MM.1S (cell line): ENCODE results near the gene USP17L10.
"Not testable (repeated sequence)": the region's sequence is repeated elsewhere in the genome, so short reads cannot be mapped to it uniquely, and the experiment has no call there.

Experiments
- DNase-seq: peaks from one replicate; pipeline ENCODE4 v3.0.0-alpha.2; 2015
- H2AFZ ChIP-seq: fragments of 300-600 bp; sonication (generic); 2 replicates; pipeline ENCODE4 v1.6.0; 2016; ENCODE audit warnings: antibody characterized with exemption, low read length
- H3F3A ChIP-seq: fragments of 300-600 bp; sonication (generic); 2 replicates; pipeline ENCODE4 v1.6.1; 2016; ENCODE audit warnings: mild to moderate bottlenecking, antibody characterized with exemption, low read length, moderate library complexity, mixed read lengths; ENCODE audit not compliant: insufficient read depth
- H3K27ac ChIP-seq: fragments of 300-600 bp; sonication (generic); 2 replicates; pipeline ENCODE4 v1.5.1; 2016; ENCODE audit warnings: mild to moderate bottlenecking, low read length
- H3K27me3 ChIP-seq: fragments of 300-600 bp; sonication (generic); replicated peaks from 2 replicates; pipeline ENCODE4 v1.6.0; 2016; ENCODE audit warnings: low read length; ENCODE audit not compliant: insufficient read depth
- H3K36me3 ChIP-seq: fragments of 300-600 bp; sonication (generic); replicated peaks from 2 replicates; pipeline ENCODE4 v1.6.1; 2016; ENCODE audit warnings: mild to moderate bottlenecking, low read length, mixed read lengths; ENCODE audit not compliant: insufficient read depth
- H3K4me1 ChIP-seq: fragments of 300-600 bp; sonication (generic); 2 replicates; pipeline ENCODE4 v1.6.1; 2016; ENCODE audit warnings: low read length, mixed read lengths
- H3K4me2 ChIP-seq: fragments of 300-600 bp; sonication (generic); 2 replicates; pipeline ENCODE4 v1.6.0; 2016; ENCODE audit warnings: low read depth, low read length
- H3K4me3 ChIP-seq: fragments of 300-600 bp; sonication (generic); 2 replicates; pipeline ENCODE4 v1.5.1; 2016; ENCODE audit warnings: low read length, mixed read lengths
- H3K79me2 ChIP-seq: fragments of 300-600 bp; sonication (generic); 2 replicates; pipeline ENCODE4 v1.6.1; 2016; ENCODE audit warnings: mixed run types, low read length, mixed read lengths
- H3K9ac ChIP-seq: fragments of 300-600 bp; sonication (generic); 2 replicates; pipeline ENCODE4 v1.6.1; 2016; ENCODE audit warnings: low read length, mixed read lengths
- H3K9me2 ChIP-seq: fragments of 300-600 bp; sonication (generic); replicated peaks from 2 replicates; pipeline ENCODE4 v1.6.1; 2016; ENCODE audit warnings: mild to moderate bottlenecking, low read length, mixed read lengths; ENCODE audit not compliant: insufficient read depth
- H3K9me3 ChIP-seq: fragments of 300-600 bp; sonication (generic); replicated peaks from 2 replicates; pipeline ENCODE4 v1.6.1; 2016; ENCODE audit warnings: mild to moderate bottlenecking, low read length, mixed read lengths; ENCODE audit not compliant: insufficient read depth
- H4K20me1 ChIP-seq: fragments of 300-600 bp; sonication (generic); 2 replicates; pipeline ENCODE4 v1.6.1; 2016; ENCODE audit warnings: mild to moderate bottlenecking, low read length, moderate library complexity, mixed read lengths; ENCODE audit not compliant: insufficient read depth

The USP17L10 gene, protein sequence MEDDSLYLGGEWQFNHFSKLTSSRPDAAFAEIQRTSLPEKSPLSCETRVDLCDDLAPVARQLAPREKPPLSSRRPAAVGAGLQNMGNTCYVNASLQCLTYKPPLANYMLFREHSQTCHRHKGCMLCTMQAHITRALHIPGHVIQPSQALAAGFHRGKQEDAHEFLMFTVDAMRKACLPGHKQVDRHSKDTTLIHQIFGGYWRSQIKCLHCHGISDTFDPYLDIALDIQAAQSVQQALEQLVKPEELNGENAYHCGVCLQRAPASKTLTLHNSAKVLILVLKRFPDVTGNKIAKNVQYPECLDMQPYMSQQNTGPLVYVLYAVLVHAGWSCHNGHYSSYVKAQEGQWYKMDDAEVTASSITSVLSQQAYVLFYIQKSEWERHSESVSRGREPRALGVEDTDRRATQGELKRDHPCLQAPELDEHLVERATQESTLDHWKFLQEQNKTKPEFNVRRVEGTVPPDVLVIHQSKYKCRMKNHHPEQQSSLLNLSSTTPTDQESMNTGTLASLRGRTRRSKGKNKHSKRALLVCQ

GRCh38 chr4:9210357-9210756 lies at the start of gene USP17L10:
Gene USP17L10, plus strand, starts transcription at chr4:9210657. Its CDS starts 0 bp downstream, at chr4:9210657.
- H2AFZ ChIP-seq, H4K20me1 ChIP-seq, H3F3A ChIP-seq, H3K9ac ChIP-seq, H3K9me2 ChIP-seq, H3K27me3 ChIP-seq, H3K36me3 ChIP-seq, H3K4me1 ChIP-seq, H3K79me2 ChIP-seq, H3K9me3 ChIP-seq, H3K4me3 ChIP-seq, H3K27ac ChIP-seq, H3K4me2 ChIP-seq, DNase-seq: not testable (repeated sequence)

- H3K79me2 ChIP-seq, H3K4me2 ChIP-seq, H3K9ac ChIP-seq, H3K27me3 ChIP-seq, DNase-seq, H3K36me3 ChIP-seq, H3K27ac ChIP-seq, H3F3A ChIP-seq, H3K4me3 ChIP-seq, H3K4me1 ChIP-seq, H4K20me1 ChIP-seq, H3K9me2 ChIP-seq, H3K9me3 ChIP-seq, H2AFZ ChIP-seq: not testable (repeated sequence)
Measured at GRCh38 chr4:9165990-9166389, 44.5 kb upstream of the USP17L10 start.

GRCh38 chr4:9169791-9170459 lies 40.5 kb upstream of the USP17L10 start, which contains the start of gene FAM90A26:
Gene FAM90A26, plus strand, starts transcription at chr4:9170409. Its CDS starts 2,764 bp downstream, at chr4:9173173.
- H3K4me1 ChIP-seq, H3K9me3 ChIP-seq, H3F3A ChIP-seq: not testable (repeated sequence)

GRCh38 chr4:9214701-9215100 lies 4.2 kb downstream of the USP17L10 start:
- H3K36me3 ChIP-seq, H3K27ac ChIP-seq, H2AFZ ChIP-seq, H3K4me2 ChIP-seq, H4K20me1 ChIP-seq, H3K79me2 ChIP-seq, DNase-seq, H3K9me2 ChIP-seq, H3F3A ChIP-seq, H3K27me3 ChIP-seq, H3K4me3 ChIP-seq, H3K4me1 ChIP-seq, H3K9ac ChIP-seq, H3K9me3 ChIP-seq: not testable (repeated sequence)

More at GRCh38 chr4:9169791-9170459, 40.5 kb upstream of the USP17L10 start, which contains the start of gene FAM90A26:
- H3K4me3 ChIP-seq, H3K79me2 ChIP-seq, H3K27ac ChIP-seq, DNase-seq, H3K9ac ChIP-seq, H3K36me3 ChIP-seq, H4K20me1 ChIP-seq, H3K9me2 ChIP-seq, H3K4me2 ChIP-seq, H3K27me3 ChIP-seq, H2AFZ ChIP-seq: not testable (repeated sequence)

DNA sequence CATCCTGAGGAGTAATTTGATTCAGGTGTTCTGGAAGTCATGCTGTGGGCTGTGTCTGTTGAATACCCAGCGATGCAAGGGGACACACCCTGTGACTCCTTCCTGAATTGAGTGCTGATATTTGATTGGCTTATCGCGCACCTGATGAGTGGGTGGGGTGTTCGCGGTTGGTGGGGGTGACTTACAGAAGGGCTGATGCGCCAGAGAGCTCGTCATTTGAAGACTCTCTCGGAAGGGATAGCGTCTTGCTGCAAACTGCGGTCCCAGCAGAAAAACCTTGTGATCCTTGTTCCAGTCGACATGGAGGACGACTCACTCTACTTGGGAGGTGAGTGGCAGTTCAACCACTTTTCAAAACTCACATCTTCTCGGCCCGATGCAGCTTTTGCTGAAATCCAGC lies 4.6 kb downstream of the USP17L10 start, which contains the start of gene USP17L11:
Gene USP17L11 (plus strand): TSS at position 301 of the 400 bp plus-strand sequence. CDS start 0 bp downstream, at position 301.
- not testable (repeated sequence) for H3K79me2 ChIP-seq, H3K4me2 ChIP-seq, H3K4me1 ChIP-seq, H3K9ac ChIP-seq, H3K27me3 ChIP-seq, DNase-seq, H3K36me3 ChIP-seq, H3K9me2 ChIP-seq, H3F3A ChIP-seq, H4K20me1 ChIP-seq, H3K27ac ChIP-seq, H3K4me3 ChIP-seq, H3K9me3 ChIP-seq, H2AFZ ChIP-seq

GRCh38 chr4:9219852-9220251 lies 9.4 kb downstream of the USP17L10 start, which contains the start of gene USP17L12:
Gene USP17L12, plus strand, starts transcription at chr4:9220152. Its CDS starts 0 bp downstream, at chr4:9220152.
- DNase-seq = not testable (repeated sequence)

GRCh38 chr4:9224596-9224995 lies 14.1 kb downstream of the USP17L10 start, which contains the start of gene USP17L13:
Gene USP17L13, plus strand, starts transcription at chr4:9224896. Its CDS starts 0 bp downstream, at chr4:9224896.
- not testable (repeated sequence) for H3F3A ChIP-seq, H3K36me3 ChIP-seq, H4K20me1 ChIP-seq, DNase-seq, H3K4me2 ChIP-seq, H3K9me3 ChIP-seq, H3K79me2 ChIP-seq, H3K9me2 ChIP-seq, H3K27me3 ChIP-seq, H3K27ac ChIP-seq, H3K4me3 ChIP-seq, H2AFZ ChIP-seq, H3K4me1 ChIP-seq, H3K9ac ChIP-seq

More at GRCh38 chr4:9219852-9220251, 9.4 kb downstream of the USP17L10 start, which contains the start of gene USP17L12:
- not testable (repeated sequence) for H3K4me3 ChIP-seq, H3K27ac ChIP-seq, H3K9me3 ChIP-seq, H3K9ac ChIP-seq, H3K27me3 ChIP-seq, H4K20me1 ChIP-seq, H2AFZ ChIP-seq, H3K4me1 ChIP-seq, H3F3A ChIP-seq, H3K9me2 ChIP-seq, H3K4me2 ChIP-seq, H3K79me2 ChIP-seq, H3K36me3 ChIP-seq
